Measurements from ENCODE around the gene PHAX.

Gene PHAX

GRCh38 chr5:126603402-126603991 is 2.8 kb downstream of the PHAX start:
- TF ChIP-seq CTCF (IDR thresholded peaks at IDR 0.05; ENCODE audit: poor library complexity, severe bottlenecking), result no peak
- Histone ChIP-seq H3K4me1 (ENCODE audit: insufficient read depth, poor library complexity, severe bottlenecking) (peaks cover 26% of the 10 kb centered on the region), H3K27me3 (ENCODE audit: insufficient read depth, poor library complexity, severe bottlenecking) (no peaks in the 10 kb centered on the region), H3K4me3 (ENCODE audit: severe bottlenecking) (no peak overlapping the region), H3K27ac (ENCODE audit: poor library complexity, severe bottlenecking) (no peak overlapping the region), H3K36me3 (ENCODE audit: low read depth) (peaks cover 62% of the 10 kb centered on the region), H3K9me3 (ENCODE audit: severe bottlenecking) (no peaks in the 10 kb centered on the region)
- no peak for ATAC-seq (ENCODE audit: low read depth)
- no peak for DNase-seq (ENCODE audit: low spot score)

GRCh38 chr5:126605525-126605924 is 4.8 kb downstream of the PHAX start:
- no peak for TF ChIP-seq CTCF (IDR thresholded peaks at IDR 0.05; ENCODE audit: poor library complexity, severe bottlenecking)
- peaks cover 83% of the 10 kb centered on the region for H3K36me3 ChIP-seq (ENCODE audit: low read depth)
- no peak for ATAC-seq (ENCODE audit: low read depth)
- H3K27ac ChIP-seq (ENCODE audit: poor library complexity, severe bottlenecking), result no peak overlapping the region
- H3K9me3 ChIP-seq (ENCODE audit: severe bottlenecking), result no peaks in the 10 kb centered on the region
- no peak overlapping the region for H3K4me3 ChIP-seq (ENCODE audit: severe bottlenecking)
- H3K27me3 ChIP-seq (ENCODE audit: insufficient read depth, poor library complexity, severe bottlenecking), result no peaks in the 10 kb centered on the region
- no peak for DNase-seq (ENCODE audit: low spot score)
- peaks cover 14% of the 10 kb centered on the region for H3K4me1 ChIP-seq (ENCODE audit: insufficient read depth, poor library complexity, severe bottlenecking)

- H3K27ac ChIP-seq (ENCODE audit: poor library complexity, severe bottlenecking), result no peak overlapping the region
- TF ChIP-seq CTCF (IDR thresholded peaks at IDR 0.05; ENCODE audit: poor library complexity, severe bottlenecking), result no peak
- DNase-seq (ENCODE audit: low spot score) (no peak), ATAC-seq (ENCODE audit: low read depth) (no peak)
- H3K36me3 ChIP-seq (ENCODE audit: low read depth), result peaks cover 93% of the 10 kb centered on the region
- peaks cover 6% of the 10 kb centered on the region for H3K4me1 ChIP-seq (ENCODE audit: insufficient read depth, poor library complexity, severe bottlenecking)
- H3K4me3 ChIP-seq (ENCODE audit: severe bottlenecking), result no peak overlapping the region
- H3K9me3 ChIP-seq (ENCODE audit: severe bottlenecking), result no peaks in the 10 kb centered on the region
- H3K27me3 ChIP-seq (ENCODE audit: insufficient read depth, poor library complexity, severe bottlenecking), result no peaks in the 10 kb centered on the region
Measured at GRCh38 chr5:126610160-126610559, 9.4 kb downstream of the PHAX start.

DNA sequence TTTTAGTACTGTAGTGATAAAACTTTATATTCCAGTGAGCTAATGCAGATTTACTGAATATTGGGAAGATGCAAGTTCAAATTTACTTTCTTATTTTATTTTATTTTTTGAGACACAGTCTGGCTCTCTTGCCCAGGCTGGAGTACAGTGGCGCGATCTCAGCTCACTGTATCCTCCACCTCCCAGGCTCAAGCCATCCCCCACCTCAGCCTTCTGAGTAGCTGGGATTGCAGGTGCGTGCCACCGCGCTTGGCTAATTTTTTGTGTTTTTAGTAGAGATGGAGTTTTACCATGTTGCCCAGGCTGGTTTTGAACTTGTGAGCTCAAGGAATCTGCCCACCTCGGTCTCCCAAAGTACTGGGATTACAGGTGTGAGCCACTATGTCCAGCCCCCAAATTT is 9.9 kb downstream of the PHAX start:
- Histone ChIP-seq H3K4me1 (ENCODE audit: insufficient read depth, poor library complexity, severe bottlenecking) (peaks cover 5% of the 10 kb centered on the region), H3K27me3 (ENCODE audit: insufficient read depth, poor library complexity, severe bottlenecking) (no peaks in the 10 kb centered on the region), H3K27ac (ENCODE audit: poor library complexity, severe bottlenecking) (no peak overlapping the region), H3K36me3 (ENCODE audit: low read depth) (peaks cover 93% of the 10 kb centered on the region), H3K9me3 (ENCODE audit: severe bottlenecking) (no peaks in the 10 kb centered on the region), H3K4me3 (ENCODE audit: severe bottlenecking) (no peak overlapping the region)
- ATAC-seq (ENCODE audit: low read depth) (no peak), DNase-seq (ENCODE audit: low spot score) (no peak)
- no peak for TF ChIP-seq CTCF (IDR thresholded peaks at IDR 0.05; ENCODE audit: poor library complexity, severe bottlenecking)

DNA sequence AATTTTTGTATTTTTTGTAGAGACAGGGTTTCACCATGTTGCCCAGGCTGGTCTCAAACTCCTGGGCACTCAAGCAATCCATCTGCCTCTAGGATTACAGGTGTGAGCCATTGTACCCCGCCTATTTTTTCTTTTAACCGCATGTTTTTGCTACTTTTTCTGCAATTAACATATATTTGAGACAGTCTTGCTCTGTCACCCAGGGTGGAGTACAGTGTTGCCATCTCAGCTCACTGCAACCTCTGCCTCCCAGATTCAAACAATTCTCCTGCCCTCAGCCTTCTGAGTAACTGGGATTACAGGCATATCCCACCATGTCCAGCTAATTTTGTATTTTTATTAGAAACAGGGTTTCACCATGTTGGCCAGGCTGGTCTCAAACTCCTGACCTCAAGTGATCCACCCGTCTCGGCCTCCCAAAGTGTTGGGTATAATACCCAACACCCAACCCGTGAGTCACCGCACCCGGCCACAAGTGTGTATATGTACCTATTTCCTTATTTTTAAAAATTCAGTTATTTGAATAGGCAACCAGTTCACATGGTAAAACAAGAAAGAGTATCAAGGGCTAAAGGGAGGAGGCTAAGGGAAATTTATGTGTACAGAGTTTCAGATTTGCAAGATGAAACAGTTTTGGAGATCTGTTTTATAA is 13.3 kb downstream of the PHAX start:
- TF ChIP-seq CTCF (IDR thresholded peaks at IDR 0.05; ENCODE audit: poor library complexity, severe bottlenecking), result no peak
- Histone ChIP-seq H3K9me3 (ENCODE audit: severe bottlenecking) (no peaks in the 10 kb centered on the region), H3K36me3 (ENCODE audit: low read depth) (peaks cover 91% of the 10 kb centered on the region), H3K4me3 (ENCODE audit: severe bottlenecking) (no peak overlapping the region), H3K4me1 (ENCODE audit: insufficient read depth, poor library complexity, severe bottlenecking) (no peaks in the 10 kb centered on the region), H3K27ac (ENCODE audit: poor library complexity, severe bottlenecking) (no peak overlapping the region), H3K27me3 (ENCODE audit: insufficient read depth, poor library complexity, severe bottlenecking) (no peaks in the 10 kb centered on the region)
- DNase-seq (ENCODE audit: low spot score), result no peak
- no peak for ATAC-seq (ENCODE audit: low read depth)
